GM18505 (cell line): ENCODE results near the gene NRK.
"Not testable (repeated sequence)": the region's sequence is repeated elsewhere in the genome, so short reads cannot be mapped to it uniquely, and the experiment has no call there.

ENCODE experiments used
- ATAC-seq: cut with Tn5 transposase; IDR thresholded peaks from one replicate; pipeline ENCODE4 v1.9.1; 2021; ENCODE audit not compliant: unreplicated experiment
- POLR2A ChIP-seq: IDR thresholded peaks from 4 replicates; pipeline ENCODE4 v1.6.1; 2011; ENCODE audit warnings: borderline replicate concordance; ENCODE audit not compliant: insufficient read depth, insufficient read length; ENCODE audit errors: extremely low read depth

NRK gene

GRCh38 chrX:105999294-105999693, 177.0 kb downstream of the NRK start:
- no peak for TF ChIP-seq POLR2A
- no peak for ATAC-seq

GRCh38 chrX:106000203-106000602, 177.9 kb downstream of the NRK start:
- no peak for TF ChIP-seq POLR2A
- no peak for ATAC-seq

- not testable (repeated sequence) for ATAC-seq
Measured at GRCh38 chrX:106000609-106001008, 178.3 kb downstream of the NRK start.

- no peak for TF ChIP-seq POLR2A
- no peak for ATAC-seq
Measured at GRCh38 chrX:106005684-106006083, 183.3 kb downstream of the NRK start.

GRCh38 chrX:106007815-106008214, 185.5 kb downstream of the NRK start:
- no peak for ATAC-seq
- no peak for TF ChIP-seq POLR2A
